ENCODE results near the gene TIMM50.

DNA sequence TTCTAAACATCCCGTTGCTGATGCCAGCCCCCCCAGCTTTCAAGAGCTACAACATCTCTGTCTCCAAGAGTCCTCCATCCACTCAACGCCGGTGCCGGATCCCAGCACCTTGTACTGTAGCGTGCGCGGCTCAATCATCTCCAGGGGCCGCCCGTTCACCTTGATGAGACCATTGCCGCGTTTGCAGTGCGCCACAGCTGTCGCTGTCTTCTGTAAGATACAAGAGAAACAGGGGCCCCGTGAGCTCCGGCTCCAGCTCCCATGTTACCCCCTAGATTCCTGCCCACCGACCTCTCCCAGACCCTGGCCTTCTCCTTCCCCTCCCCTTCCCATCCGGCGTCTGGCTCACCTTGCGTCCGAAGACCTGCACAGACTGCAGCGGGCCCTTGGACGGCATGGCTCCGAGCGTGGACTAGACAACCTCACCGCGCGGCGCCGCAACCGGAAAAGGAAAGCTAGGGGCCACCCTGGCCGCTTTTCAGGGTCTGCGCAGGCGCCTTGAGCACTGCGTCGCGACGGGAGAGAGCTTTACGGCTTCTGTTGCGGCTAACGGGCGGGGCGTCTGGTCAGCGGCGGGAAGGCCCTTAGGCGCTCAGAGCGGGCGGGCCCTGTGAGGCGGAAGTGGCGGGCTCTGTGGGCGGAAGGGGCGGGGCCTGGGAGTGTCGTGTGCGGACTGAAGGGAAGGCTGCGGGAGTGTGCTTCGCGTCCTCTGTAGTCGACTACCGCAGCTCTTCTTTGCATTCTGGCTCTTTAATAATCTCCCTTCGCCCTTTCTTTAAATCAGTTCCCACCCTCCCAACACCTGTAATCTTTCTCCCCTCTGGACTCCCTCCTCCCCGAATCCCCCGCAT, 44.9 kb upstream of the TIMM50 start, which contains the start of gene RPS16:
- TF ChIP-seq, protein P1, sequence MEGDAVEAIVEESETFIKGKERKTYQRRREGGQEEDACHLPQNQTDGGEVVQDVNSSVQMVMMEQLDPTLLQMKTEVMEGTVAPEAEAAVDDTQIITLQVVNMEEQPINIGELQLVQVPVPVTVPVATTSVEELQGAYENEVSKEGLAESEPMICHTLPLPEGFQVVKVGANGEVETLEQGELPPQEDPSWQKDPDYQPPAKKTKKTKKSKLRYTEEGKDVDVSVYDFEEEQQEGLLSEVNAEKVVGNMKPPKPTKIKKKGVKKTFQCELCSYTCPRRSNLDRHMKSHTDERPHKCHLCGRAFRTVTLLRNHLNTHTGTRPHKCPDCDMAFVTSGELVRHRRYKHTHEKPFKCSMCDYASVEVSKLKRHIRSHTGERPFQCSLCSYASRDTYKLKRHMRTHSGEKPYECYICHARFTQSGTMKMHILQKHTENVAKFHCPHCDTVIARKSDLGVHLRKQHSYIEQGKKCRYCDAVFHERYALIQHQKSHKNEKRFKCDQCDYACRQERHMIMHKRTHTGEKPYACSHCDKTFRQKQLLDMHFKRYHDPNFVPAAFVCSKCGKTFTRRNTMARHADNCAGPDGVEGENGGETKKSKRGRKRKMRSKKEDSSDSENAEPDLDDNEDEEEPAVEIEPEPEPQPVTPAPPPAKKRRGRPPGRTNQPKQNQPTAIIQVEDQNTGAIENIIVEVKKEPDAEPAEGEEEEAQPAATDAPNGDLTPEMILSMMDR (IDR thresholded peaks at IDR 0.05) = peak in 2 of 6 experiments; percentile 23 to 49
- peak; percentile 81 to 98 (median 91) for TF ChIP-seq POLR2A (IDR thresholded peaks at IDR 0.05)
